HepG2 (cell line): Measurements from ENCODE around the gene GRK6. TPM values are rescaled to one million over a fixed set of nuclear protein-coding genes. Genes with fewer than 3 reads are reported as not detected.

Experiments
- CCDC6 ChIP-seq: sonication (generic); formaldehyde crosslinking; IDR thresholded peaks from 2 replicates; pipeline ENCODE4 v1.8.1; 2022; ENCODE audit warnings: mild to moderate bottlenecking, missing genetic modification reagents, moderate library complexity
- FOXA1 ChIP-seq, 2 experiments: fragments of 450-650 bp in 1 of 2; sonication (generic) in 1 of 2; formaldehyde crosslinking in 1 of 2; IDR thresholded peaks; 2 replicates each; pipeline versions ENCODE4 v1.4.0 to v1.6.1; 2016 to 2020; ENCODE audit warnings: missing genetic modification reagents in 1 of 2
- KDM3A ChIP-seq: IDR thresholded peaks from 2 replicates; pipeline ENCODE4 v1.6.1; 2018; ENCODE audit warnings: low read depth, missing compliant biosample characterization
- MED1 ChIP-seq: sonication (generic); formaldehyde crosslinking; IDR thresholded peaks from 2 replicates; pipeline ENCODE4 v1.4.0; 2020; ENCODE audit warnings: missing genetic modification reagents
- SATB2 ChIP-seq: sonication (generic); formaldehyde crosslinking; IDR thresholded peaks from 2 replicates; pipeline ENCODE4 v1.5.0; 2020; ENCODE audit warnings: missing genetic modification reagents
- SPEN ChIP-seq: sonication (generic); formaldehyde crosslinking; IDR thresholded peaks from 2 replicates; pipeline ENCODE4 v1.5.1; 2020; ENCODE audit warnings: low read depth, mild to moderate bottlenecking, missing genetic modification reagents
- ZNF138 ChIP-seq: sonication (generic); formaldehyde crosslinking; IDR thresholded peaks from 2 replicates; pipeline ENCODE4 v1.5.0; 2020; ENCODE audit warnings: mild to moderate bottlenecking, low read depth, missing genetic modification reagents
- ZNF207 ChIP-seq: fragments of 450-650 bp; IDR thresholded peaks from 2 replicates; pipeline ENCODE4 v1.6.1; 2016; ENCODE audit warnings: antibody characterized with exemption, borderline replicate concordance
- ZNF432 ChIP-seq: sonication (generic); formaldehyde crosslinking; IDR thresholded peaks from 2 replicates; pipeline ENCODE4 v1.5.0; 2020; ENCODE audit warnings: missing genetic modification reagents, mild to moderate bottlenecking, borderline replicate concordance
- ZNF44 ChIP-seq: sonication (generic); formaldehyde crosslinking; IDR thresholded peaks from 2 replicates; pipeline ENCODE4 v1.5.1; 2020; ENCODE audit warnings: mild to moderate bottlenecking, missing genetic modification reagents
- ZNF737 ChIP-seq: sonication (generic); formaldehyde crosslinking; IDR thresholded peaks from 2 replicates; pipeline ENCODE4 v1.5.0; 2020; ENCODE audit warnings: missing genetic modification reagents, mild to moderate bottlenecking, borderline replicate concordance
- polyA plus RNA-seq, 8 experiments: library from polyadenylated mRNA; depleted of rRNA in 3 of 8; stranded (reverse) in 7 of 8; unstranded in 1 of 8; fragments of >200 nt; fragmentation: Illumina TruSeq in 4 of 8; extraction: Trizol in 4 of 8; gene quantifications; 2 replicates each; pipeline versions ENCODE4 v1.2.1 to v1.2.3, GENCODE V29; 2011 to 2016; ENCODE audit warnings: low read depth in 4 of 8, missing spikeins in 1 of 8, mixed read lengths in 1 of 8; ENCODE audit not compliant: insufficient read depth in 1 of 8
- total RNA-seq, 5 experiments: library from RNA; depleted of rRNA; stranded (reverse); fragments of >200 nt; fragmentation: Illumina TruSeq; extraction: Trizol; gene quantifications; 2 replicates each; pipeline ENCODE4 v1.2.3, GENCODE V29; 2016; ENCODE audit warnings: low read depth in 1 of 5
- TF ChIP-seq, protein P1 (sequence below): sonication (generic); formaldehyde crosslinking; IDR thresholded peaks from 2 replicates; pipeline ENCODE4 v1.4.0; 2020; ENCODE audit warnings: missing genetic modification reagents
- TF ChIP-seq, protein P2 (sequence below): sonication (generic); formaldehyde crosslinking; IDR thresholded peaks from 2 replicates; pipeline ENCODE4 v1.4.0; 2020; ENCODE audit warnings: low read depth, mild to moderate bottlenecking, missing genetic modification reagents
- TF ChIP-seq, protein P3 (sequence below): sonication (generic); formaldehyde crosslinking; IDR thresholded peaks from 2 replicates; pipeline ENCODE4 v1.4.0; 2020; ENCODE audit warnings: mild to moderate bottlenecking, missing genetic modification reagents
- TF ChIP-seq, protein P4 (sequence below): sonication (generic); formaldehyde crosslinking; IDR thresholded peaks from 2 replicates; pipeline ENCODE4 v1.5.1; 2020; ENCODE audit warnings: missing genetic modification reagents, mild to moderate bottlenecking, borderline replicate concordance
- TF ChIP-seq, protein P5 (sequence below): sonication (generic); formaldehyde crosslinking; IDR thresholded peaks from 2 replicates; pipeline ENCODE4 v1.8.1; 2022; ENCODE audit warnings: low read depth, mild to moderate bottlenecking, missing genetic modification reagents
- TF ChIP-seq, protein P6 (sequence below): sonication (generic); formaldehyde crosslinking; IDR thresholded peaks from 2 replicates; pipeline ENCODE4 v1.8.0; 2022; ENCODE audit warnings: missing genetic modification reagents, mild to moderate bottlenecking, inconsistent platforms, borderline replicate concordance

GRK6 gene
- total and polyA plus RNA-seq, 2 of the 13 experiments (the other 11 are each of a cell fraction or from before 2014, with no cell fraction given) = 13.2 to 19.9 TPM

DNA sequence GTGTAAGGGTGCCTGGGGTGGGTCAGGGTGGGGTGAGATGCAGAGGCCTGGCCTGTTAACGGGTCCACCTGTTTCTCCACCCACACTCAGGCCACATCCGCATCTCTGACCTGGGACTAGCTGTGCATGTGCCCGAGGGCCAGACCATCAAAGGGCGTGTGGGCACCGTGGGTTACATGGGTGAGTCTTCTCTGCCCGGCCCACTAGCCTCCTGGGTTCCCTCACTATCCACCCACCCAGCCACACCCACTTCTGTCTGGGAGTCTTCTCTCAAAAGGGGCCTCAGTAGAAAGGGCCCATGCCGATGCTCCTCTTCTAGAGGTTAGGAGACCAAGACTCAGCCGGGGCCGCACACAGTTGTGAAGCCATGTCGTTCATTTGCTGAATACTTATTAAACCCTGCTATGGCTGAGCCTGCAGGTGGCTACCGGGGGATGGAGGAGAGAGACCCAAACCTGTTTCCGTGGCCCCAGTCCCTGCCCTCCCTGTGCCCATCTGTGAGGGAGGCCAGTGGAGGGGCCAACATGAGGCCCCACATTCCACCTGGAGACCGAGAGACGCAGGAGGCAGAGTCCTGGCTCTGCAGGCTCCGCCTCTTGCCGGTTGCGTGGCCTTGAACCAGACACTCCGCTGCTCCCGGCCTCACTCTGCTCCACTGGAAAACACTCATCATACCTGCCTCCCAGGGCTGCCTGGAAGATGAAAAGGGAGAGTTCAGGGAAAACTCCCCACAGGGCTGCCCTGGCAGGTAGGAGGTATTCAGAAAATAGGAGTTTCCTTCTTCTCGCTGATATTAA is 8.7 kb downstream of the GRK6 start (continued):
- TF ChIP-seq, protein P1, sequence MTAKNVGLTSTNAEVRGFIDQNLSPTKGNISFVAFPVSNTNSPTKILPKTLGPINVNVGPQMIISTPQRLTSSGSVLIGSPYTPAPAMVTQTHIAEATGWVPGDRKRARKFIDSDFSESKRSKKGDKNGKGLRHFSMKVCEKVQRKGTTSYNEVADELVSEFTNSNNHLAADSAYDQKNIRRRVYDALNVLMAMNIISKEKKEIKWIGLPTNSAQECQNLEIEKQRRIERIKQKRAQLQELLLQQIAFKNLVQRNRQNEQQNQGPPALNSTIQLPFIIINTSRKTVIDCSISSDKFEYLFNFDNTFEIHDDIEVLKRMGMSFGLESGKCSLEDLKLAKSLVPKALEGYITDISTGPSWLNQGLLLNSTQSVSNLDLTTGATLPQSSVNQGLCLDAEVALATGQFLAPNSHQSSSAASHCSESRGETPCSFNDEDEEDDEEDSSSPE (CRISPR knock-in tag) = no peak
- no peak for TF ChIP-seq SPEN (CRISPR knock-in tag)
- TF ChIP-seq, protein P2, sequence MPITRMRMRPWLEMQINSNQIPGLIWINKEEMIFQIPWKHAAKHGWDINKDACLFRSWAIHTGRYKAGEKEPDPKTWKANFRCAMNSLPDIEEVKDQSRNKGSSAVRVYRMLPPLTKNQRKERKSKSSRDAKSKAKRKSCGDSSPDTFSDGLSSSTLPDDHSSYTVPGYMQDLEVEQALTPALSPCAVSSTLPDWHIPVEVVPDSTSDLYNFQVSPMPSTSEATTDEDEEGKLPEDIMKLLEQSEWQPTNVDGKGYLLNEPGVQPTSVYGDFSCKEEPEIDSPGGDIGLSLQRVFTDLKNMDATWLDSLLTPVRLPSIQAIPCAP (CRISPR knock-in tag) = no peak
- no peak for TF ChIP-seq ZNF207
- TF ChIP-seq MED1 (CRISPR knock-in tag) = peak; percentile 40
- TF ChIP-seq, protein P3, sequence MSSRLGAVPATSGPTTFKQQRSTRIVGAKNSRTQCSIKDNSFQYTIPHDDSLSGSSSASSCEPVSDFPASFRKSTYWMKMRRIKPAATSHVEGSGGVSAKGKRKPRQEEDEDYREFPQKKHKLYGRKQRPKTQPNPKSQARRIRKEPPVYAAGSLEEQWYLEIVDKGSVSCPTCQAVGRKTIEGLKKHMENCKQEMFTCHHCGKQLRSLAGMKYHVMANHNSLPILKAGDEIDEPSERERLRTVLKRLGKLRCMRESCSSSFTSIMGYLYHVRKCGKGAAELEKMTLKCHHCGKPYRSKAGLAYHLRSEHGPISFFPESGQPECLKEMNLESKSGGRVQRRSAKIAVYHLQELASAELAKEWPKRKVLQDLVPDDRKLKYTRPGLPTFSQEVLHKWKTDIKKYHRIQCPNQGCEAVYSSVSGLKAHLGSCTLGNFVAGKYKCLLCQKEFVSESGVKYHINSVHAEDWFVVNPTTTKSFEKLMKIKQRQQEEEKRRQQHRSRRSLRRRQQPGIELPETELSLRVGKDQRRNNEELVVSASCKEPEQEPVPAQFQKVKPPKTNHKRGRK (CRISPR knock-in tag) = no peak
- TF ChIP-seq, protein P4, sequence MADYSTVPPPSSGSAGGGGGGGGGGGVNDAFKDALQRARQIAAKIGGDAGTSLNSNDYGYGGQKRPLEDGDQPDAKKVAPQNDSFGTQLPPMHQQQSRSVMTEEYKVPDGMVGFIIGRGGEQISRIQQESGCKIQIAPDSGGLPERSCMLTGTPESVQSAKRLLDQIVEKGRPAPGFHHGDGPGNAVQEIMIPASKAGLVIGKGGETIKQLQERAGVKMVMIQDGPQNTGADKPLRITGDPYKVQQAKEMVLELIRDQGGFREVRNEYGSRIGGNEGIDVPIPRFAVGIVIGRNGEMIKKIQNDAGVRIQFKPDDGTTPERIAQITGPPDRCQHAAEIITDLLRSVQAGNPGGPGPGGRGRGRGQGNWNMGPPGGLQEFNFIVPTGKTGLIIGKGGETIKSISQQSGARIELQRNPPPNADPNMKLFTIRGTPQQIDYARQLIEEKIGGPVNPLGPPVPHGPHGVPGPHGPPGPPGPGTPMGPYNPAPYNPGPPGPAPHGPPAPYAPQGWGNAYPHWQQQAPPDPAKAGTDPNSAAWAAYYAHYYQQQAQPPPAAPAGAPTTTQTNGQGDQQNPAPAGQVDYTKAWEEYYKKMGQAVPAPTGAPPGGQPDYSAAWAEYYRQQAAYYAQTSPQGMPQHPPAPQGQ (CRISPR knock-in tag) = no peak
- TF ChIP-seq ZNF432 (CRISPR knock-in tag) = no peak
- TF ChIP-seq, protein P5, sequence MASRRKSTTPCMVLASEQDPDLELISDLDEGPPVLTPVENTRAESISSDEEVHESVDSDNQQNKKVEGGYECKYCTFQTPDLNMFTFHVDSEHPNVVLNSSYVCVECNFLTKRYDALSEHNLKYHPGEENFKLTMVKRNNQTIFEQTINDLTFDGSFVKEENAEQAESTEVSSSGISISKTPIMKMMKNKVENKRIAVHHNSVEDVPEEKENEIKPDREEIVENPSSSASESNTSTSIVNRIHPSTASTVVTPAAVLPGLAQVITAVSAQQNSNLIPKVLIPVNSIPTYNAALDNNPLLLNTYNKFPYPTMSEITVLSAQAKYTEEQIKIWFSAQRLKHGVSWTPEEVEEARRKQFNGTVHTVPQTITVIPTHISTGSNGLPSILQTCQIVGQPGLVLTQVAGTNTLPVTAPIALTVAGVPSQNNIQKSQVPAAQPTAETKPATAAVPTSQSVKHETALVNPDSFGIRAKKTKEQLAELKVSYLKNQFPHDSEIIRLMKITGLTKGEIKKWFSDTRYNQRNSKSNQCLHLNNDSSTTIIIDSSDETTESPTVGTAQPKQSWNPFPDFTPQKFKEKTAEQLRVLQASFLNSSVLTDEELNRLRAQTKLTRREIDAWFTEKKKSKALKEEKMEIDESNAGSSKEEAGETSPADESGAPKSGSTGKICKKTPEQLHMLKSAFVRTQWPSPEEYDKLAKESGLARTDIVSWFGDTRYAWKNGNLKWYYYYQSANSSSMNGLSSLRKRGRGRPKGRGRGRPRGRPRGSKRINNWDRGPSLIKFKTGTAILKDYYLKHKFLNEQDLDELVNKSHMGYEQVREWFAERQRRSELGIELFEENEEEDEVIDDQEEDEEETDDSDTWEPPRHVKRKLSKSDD (CRISPR knock-in tag) = no peak
- no peak for TF ChIP-seq KDM3A (CRISPR knock-in tag)
- TF ChIP-seq FOXA1 (IDR thresholded peaks at IDR 0.05) = no peak
- no peak for TF ChIP-seq FOXA1 (CRISPR knock-in tag; IDR thresholded peaks at IDR 0.05)
- TF ChIP-seq ZNF44 (CRISPR knock-in tag) = no peak
- no peak for TF ChIP-seq SATB2
- TF ChIP-seq, protein P6, sequence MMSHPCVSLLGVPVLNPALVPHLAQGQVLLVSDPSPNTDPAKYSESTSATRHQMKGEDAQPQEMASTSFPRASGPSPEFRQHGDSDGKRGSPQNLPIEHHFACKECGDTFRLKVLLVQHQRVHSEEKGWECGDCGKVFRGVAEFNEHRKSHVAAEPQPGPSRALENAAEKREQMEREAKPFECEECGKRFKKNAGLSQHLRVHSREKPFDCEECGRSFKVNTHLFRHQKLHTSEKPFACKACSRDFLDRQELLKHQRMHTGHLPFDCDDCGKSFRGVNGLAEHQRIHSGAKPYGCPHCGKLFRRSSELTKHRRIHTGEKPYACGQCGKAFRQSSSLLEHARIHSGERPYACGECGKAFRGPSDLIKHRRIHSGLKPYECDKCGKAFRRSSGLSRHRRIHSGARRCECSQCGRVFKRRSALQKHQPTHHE (CRISPR knock-in tag) = no peak
- no peak for TF ChIP-seq ZNF737 (CRISPR knock-in tag)
- TF ChIP-seq CCDC6 (CRISPR knock-in tag) = no peak
- TF ChIP-seq ZNF138 = no peak
